ENCODE data around the gene PVALEF.

PVALEF gene

GRCh38 chr17:81163703-81164370, 1.5 kb upstream of the PVALEF start:
- FAIRE-seq, result no peak

- FAIRE-seq, result no peak
These were observed 699 bp upstream of the PVALEF start for GRCh38 chr17:81164371-81165245.

DNA sequence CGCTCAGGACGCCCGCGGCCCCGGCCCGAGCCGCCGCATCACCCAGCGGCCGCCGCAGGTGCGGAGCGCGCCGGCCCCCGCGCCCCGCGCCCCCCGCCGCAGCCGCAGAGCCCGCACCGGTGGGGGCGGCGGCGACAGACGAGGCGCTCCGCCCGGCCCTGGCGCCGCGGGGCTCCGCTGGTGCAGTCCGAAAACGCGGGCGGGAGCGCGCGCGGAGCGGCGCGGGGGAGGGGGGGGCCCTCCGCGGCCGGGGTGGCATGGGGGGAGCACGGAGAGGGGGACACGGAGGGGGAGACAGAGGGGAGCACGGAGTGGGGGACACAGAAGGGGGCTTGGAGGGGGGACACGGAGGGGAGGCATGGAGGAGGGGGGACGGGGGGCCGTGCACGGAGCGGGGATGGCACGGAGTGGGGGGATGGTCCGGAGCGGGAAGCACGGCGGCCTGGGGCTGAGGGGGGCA, 756 bp downstream of the PVALEF start, which contains the start of gene AATK:
Gene AATK (minus strand): TSS at position 189 of the 460 bp plus-strand sequence. CDS start 229 bp downstream, outside the sequence.
- FAIRE-seq, result no peak

GRCh38 chr17:81167194-81167524, 1.9 kb downstream of the PVALEF start:
- FAIRE-seq, result no peak

DNA sequence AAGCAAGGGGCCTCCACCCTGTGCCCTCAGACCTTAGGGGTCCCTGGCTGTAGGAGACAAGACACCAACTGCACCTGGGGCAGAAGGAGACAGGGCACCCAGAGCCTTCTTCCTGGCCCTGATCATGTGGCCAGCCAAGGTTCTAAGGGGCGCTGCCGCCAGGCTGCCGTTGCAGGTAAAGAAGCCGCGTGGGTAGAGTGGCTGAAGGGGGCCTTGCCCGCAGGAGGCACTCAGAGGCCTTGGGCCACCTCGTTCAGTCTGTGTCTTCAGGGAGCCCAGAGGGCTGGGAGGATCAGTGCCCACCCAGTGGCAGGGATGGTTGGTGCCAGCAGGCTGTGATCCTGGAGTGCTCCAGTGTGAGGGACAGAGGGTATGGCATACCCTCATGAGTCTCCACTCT, 2.3 kb downstream of the PVALEF start:
- no peak for FAIRE-seq

DNA sequence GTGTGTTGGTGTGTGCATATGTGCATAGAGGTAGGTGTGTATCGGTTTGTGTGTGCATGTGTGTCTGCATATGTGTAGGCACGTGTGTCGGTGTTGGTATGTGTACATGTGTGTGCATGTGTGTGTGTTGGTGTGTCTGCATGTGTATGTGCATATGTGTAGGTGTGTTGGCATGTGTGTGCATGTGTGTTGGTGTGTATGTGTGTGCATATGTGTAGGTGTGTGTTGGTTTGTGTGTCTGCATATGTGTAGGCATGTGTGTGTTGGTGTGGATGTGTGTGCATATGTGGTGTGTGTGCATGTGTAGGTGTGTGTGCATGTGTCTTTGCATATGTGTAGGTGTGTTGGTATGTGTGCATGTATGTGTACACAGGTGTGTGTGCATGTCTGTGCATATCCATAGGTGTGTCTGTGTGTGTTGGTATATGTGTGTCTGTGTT, 4.6 kb downstream of the PVALEF start:
- no peak for FAIRE-seq

DNA sequence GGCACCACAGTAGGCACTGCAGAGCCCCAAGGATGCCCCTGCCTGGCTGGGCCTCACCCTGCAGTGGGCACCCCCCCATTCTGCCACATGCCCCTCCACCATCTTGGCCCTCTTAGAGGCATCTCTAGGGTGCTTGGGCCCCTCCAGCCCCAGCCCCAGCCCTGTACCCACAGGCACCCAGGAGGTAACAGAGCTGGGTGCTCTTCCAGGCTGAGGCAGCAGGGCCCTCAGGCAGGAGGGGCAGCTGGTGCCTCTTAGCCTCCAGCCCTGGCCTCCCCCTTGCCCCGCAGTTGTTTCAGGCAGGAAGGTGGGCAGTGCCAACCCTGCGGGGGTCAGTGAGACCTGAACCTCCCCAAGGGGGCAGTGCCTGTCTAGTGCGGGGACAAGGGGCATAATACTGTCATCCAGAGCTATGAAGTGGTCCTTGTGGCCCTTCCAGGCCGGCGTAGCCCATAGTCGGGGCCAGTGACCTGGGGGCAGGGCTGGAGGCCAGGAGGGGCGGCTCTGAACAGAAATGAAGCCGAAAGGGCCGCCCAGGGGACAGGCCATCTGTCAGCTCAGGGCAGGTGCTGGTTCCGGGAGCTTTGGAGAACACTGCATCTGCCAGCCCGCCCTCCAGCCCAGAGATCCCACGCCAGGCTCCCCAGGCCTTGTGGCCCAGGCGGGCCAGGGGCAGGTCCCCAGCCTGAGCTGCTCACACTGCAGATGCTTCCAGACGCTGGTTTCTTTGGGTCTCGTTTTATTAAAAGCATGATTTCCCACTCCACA, 5.6 kb downstream of the PVALEF start:
- FAIRE-seq, result no peak

DNA sequence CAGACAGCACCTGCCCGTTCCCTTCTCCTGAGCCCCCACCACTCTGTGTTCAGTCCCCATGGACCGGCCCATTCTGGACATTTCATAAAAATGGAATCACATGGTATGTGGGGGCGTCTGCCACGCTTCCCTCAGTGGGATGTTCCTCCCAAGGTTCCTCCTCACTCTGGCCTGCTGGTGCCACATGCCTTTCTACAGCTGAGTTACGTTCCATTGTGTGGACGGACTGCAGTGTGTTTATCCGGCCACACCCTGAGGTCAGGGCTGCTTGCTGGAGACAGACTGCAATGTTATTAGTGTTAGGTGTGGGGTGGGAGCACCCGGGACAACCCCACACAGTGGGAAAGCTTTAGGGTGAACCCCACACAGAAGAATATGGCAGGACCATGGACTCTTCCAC, 6.6 kb downstream of the PVALEF start:
- FAIRE-seq, result no peak

GRCh38 chr17:81173052-81173761, 7.9 kb downstream of the PVALEF start:
- FAIRE-seq, result no peak

DNA sequence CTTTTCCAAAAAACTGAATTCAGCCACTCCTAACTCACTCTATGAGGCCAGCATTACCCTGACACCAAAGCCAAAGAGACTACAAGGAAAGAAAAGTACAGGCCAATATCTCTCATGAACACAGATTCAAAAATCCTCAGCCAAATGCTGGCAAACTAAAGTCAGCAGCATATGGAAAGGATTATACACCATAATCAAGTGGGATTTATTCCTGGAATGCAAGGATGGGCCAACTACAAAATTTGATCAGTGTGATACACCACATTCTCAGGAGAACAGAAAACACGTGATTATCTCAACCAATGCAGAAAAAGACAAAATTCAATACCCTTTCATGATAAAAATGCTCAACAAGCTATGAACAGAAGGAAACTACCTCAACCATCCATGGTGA, 8.5 kb downstream of the PVALEF start:
- FAIRE-seq, result no peak

- no peak for FAIRE-seq
These were observed 11.4 kb downstream of the PVALEF start for GRCh38 chr17:81176666-81177065.

GRCh38 chr17:81178136-81179091, 13.1 kb downstream of the PVALEF start:
- FAIRE-seq, result no peak

GRCh38 chr17:81179220-81179619, 13.9 kb downstream of the PVALEF start:
- FAIRE-seq, result no peak

DNA sequence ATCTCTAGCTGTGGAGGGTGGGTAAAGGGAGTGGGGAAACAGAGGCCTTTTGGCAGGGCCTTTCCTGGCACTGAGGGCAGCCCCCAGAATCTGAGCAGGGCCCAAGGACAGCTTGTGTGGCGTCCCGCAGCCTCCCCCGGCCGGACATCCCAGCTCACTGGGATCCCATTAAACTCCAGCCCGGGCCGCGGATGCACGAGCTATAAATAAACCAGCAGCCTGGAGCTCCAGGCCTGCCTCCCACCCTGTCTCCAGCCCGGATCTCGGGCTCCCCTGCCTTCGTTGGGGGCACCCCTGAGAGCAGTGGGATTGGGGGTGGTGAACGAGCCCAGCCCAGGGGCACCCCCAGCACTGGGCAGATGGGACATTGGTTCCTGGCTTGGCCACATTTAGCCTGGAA, 14.6 kb downstream of the PVALEF start:
- no peak for FAIRE-seq

GRCh38 chr17:81180836-81181810, 15.8 kb downstream of the PVALEF start:
- FAIRE-seq, result no peak

- no peak for FAIRE-seq
These were observed 16.5 kb downstream of the PVALEF start for GRCh38 chr17:81181811-81182185.

GRCh38 chr17:81182596-81182995, 17.3 kb downstream of the PVALEF start:
- no peak for FAIRE-seq

DNA sequence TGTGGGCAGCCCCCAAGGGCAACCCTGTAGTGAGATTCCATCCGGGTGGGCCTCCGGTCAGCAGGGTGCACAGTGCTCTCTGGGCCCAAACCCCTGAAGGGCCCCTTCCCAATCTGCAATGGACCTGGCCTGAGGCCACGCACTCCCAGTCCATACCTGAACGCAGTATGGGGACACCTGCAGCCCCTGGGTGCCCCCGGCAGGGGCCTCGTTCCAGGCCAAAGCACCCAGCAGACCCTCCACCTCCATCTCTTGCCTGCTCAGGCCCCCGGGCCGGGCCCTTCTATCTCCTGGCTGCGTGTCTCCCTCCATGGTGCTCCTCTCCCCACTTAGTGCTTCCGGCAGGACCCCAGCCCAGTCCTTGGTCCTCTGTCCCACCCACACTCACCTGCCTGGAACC, 18.0 kb downstream of the PVALEF start:
- no peak for FAIRE-seq

DNA sequence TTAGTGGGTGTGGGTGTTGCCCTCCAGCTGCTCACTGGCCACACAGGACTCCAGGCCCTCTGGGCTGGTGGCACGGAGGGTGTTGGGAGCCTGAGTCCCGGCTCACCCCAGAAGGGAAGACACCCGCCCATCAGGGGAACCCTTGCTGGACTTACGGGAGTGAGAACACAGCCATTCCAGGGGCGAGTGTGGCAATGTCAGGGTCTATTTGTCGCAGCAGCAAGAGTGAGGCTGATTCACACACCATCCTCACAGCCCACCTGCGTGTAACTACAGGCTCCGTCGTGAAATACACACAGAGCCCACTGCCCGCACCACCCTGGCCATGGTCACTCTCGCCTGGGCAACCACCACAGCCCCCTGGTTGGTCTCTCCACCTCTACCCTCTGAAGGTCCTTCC, 18.5 kb downstream of the PVALEF start:
- FAIRE-seq, result no peak

DNA sequence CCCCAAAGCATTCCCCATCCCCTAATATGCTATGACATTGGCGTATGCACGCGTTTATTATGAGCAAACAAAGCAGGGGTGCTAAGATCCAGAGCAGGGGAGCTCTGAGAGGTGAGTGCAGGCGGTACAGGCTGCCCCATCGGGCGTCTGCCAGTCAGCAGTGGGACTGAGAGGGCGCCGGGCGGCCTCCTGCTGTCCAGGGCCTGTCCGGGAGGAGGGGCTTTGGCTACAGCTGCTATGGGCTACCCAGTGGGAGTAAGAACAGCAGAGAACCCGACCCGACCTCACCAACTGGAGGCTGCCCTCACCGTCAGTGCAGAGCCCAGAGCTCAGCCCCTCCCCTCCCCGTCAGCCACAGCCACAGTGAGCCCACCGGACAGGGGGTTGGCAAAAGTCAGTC, 19.2 kb downstream of the PVALEF start:
- FAIRE-seq, result no peak

Measured in endometrium (tissue), 2 donors.